GM23338 (cell line): ENCODE measurements around the gene TCTN3. TPM values are rescaled to one million over a fixed set of nuclear protein-coding genes. Genes with fewer than 3 reads are reported as not detected.

Source experiments
- ATAC-seq: fragments of 200-7000 bp; cut with Tn5 transposase; 3 replicates; pipeline ENCODE4 v1.9.1; 2020
- DNase-seq: peaks from one replicate; pipeline ENCODE4 v3.0.0-alpha.2; 2015; ENCODE audit warnings: low spot score
- H2AFZ ChIP-seq: fragments of 200-600 bp; sonication (generic); 2 replicates; pipeline ENCODE4 v1.8.0; 2016; ENCODE audit warnings: antibody characterized with exemption, mild to moderate bottlenecking, moderate library complexity
- H3F3A ChIP-seq: fragments of 200-600 bp; sonication (generic); replicated peaks from 2 replicates; pipeline ENCODE4 v1.8.0; 2017; ENCODE audit warnings: antibody characterized with exemption, mixed run types, low read depth
- H3K27ac ChIP-seq: fragments of 200-600 bp; sonication (generic); 2 replicates; pipeline ENCODE4 v1.6.1; 2016; ENCODE audit warnings: low read depth
- H3K27me3 ChIP-seq: fragments of 200-600 bp; sonication (generic); 2 replicates; pipeline ENCODE4 v1.8.0; 2016; ENCODE audit warnings: mild to moderate bottlenecking, mixed run types, moderate library complexity; ENCODE audit not compliant: insufficient read depth
- H3K36me3 ChIP-seq: fragments of 200-600 bp; sonication (generic); 2 replicates; pipeline ENCODE4 v1.8.0; 2016; ENCODE audit warnings: mild to moderate bottlenecking; ENCODE audit not compliant: insufficient read depth
- H3K4me1 ChIP-seq: fragments of 200-600 bp; sonication (generic); 2 replicates; pipeline ENCODE4 v1.8.0; 2016; ENCODE audit warnings: mild to moderate bottlenecking, moderate library complexity; ENCODE audit not compliant: insufficient read depth
- H3K4me2 ChIP-seq: fragments of 200-600 bp; sonication (generic); 2 replicates; pipeline ENCODE4 v1.7.1; 2017; ENCODE audit warnings: mixed run types
- H3K4me3 ChIP-seq: fragments of 200-600 bp; sonication (generic); 2 replicates; pipeline ENCODE4 v1.6.1; 2016; ENCODE audit warnings: mixed run types
- H3K79me2 ChIP-seq: fragments of 200-600 bp; sonication (generic); replicated peaks from 2 replicates; pipeline ENCODE4 v1.8.0; 2017; ENCODE audit warnings: mild to moderate bottlenecking; ENCODE audit not compliant: insufficient read depth
- H3K9me2 ChIP-seq: fragments of 200-600 bp; sonication (generic); 2 replicates; pipeline ENCODE4 v1.8.0; 2017; ENCODE audit not compliant: insufficient read depth
- H4K20me1 ChIP-seq: fragments of 200-600 bp; sonication (generic); replicated peaks from 2 replicates; pipeline ENCODE4 v1.8.0; 2017; ENCODE audit warnings: mild to moderate bottlenecking; ENCODE audit not compliant: insufficient read depth
- H3K27ac Mint-ChIP-seq: 2 replicates; pipeline ENCODE4 v1.8.0; 2020; ENCODE audit warnings: inconsistent platforms, mild to moderate bottlenecking, moderate library complexity, mixed read lengths
- H3K27me3 Mint-ChIP-seq: 3 replicates; pipeline ENCODE4 v1.8.0; 2022; ENCODE audit warnings: low read depth, mild to moderate bottlenecking, moderate library complexity, mixed read lengths, inconsistent platforms; ENCODE audit not compliant: insufficient read depth, poor library complexity
- H3K36me3 Mint-ChIP-seq: 3 replicates; pipeline ENCODE4 v1.8.0; 2021; ENCODE audit warnings: low read depth, mild to moderate bottlenecking, inconsistent platforms, moderate library complexity, mixed read lengths
- H3K4me1 Mint-ChIP-seq: 3 replicates; pipeline ENCODE4 v1.8.0; 2020; ENCODE audit warnings: mild to moderate bottlenecking, inconsistent platforms, mixed read lengths
- H3K4me3 Mint-ChIP-seq: 3 replicates; pipeline ENCODE4 v1.8.0; 2021; ENCODE audit warnings: moderate library complexity, mild to moderate bottlenecking, inconsistent platforms, mixed read lengths
- H3K9me3 Mint-ChIP-seq: 3 replicates; pipeline ENCODE4 v1.8.0; 2020; ENCODE audit warnings: moderate library complexity, mild to moderate bottlenecking, inconsistent platforms, mixed read lengths
- CREB1 ChIP-seq: fragments of 250-450 bp; sonication (Bioruptor Pico); IDR thresholded peaks from 2 replicates; pipeline ENCODE4 v1.5.0; 2020; ENCODE audit warnings: low read depth, mild to moderate bottlenecking, moderate library complexity
- CTCF ChIP-seq, 2 experiments: fragments of 200-600 bp in 1 of 2; sonication (generic) in 1 of 2; conservative IDR thresholded peaks; 2 replicates each; pipeline versions ENCODE4 v1.5.1 to v1.6.1; 2016 to 2017; ENCODE audit warnings: antibody characterized with exemption in 2 of 2, low read depth in 2 of 2, mild to moderate bottlenecking in 2 of 2, moderate library complexity in 1 of 2
- ETS1 ChIP-seq: IDR thresholded peaks from 2 replicates; pipeline ENCODE4 v1.6.1; 2016; ENCODE audit warnings: antibody characterized with exemption
- EZH2 ChIP-seq: fragments of 200-600 bp; sonication (generic); IDR thresholded peaks from one replicate; pipeline ENCODE4 v1.8.0; 2017; ENCODE audit warnings: antibody characterized with exemption, mild to moderate bottlenecking, low read depth; ENCODE audit not compliant: unreplicated experiment
- EZH2phosphoT487 ChIP-seq: fragments of 200-600 bp; sonication (generic); IDR thresholded peaks from one replicate; pipeline ENCODE4 v1.8.1; 2018; ENCODE audit warnings: antibody characterized with exemption; ENCODE audit not compliant: unreplicated experiment
- JUNB ChIP-seq: IDR thresholded peaks from one replicate; pipeline ENCODE4 v1.6.1; 2016; ENCODE audit warnings: antibody characterized with exemption; ENCODE audit not compliant: unreplicated experiment
- NANOG ChIP-seq: IDR thresholded peaks from 2 replicates; pipeline ENCODE4 v1.6.1; 2016; ENCODE audit warnings: antibody characterized with exemption, borderline replicate concordance
- POLR2AphosphoS5 ChIP-seq: IDR thresholded peaks from 2 replicates; pipeline ENCODE4 v1.6.1; 2016; ENCODE audit warnings: antibody characterized with exemption, low read depth
- REST ChIP-seq: IDR thresholded peaks from one replicate; pipeline ENCODE4 v1.6.1; 2018; ENCODE audit warnings: antibody characterized with exemption; ENCODE audit not compliant: unreplicated experiment
- ZNF114 ChIP-seq: fragments of 250-450 bp; sonication (Bioruptor Pico); IDR thresholded peaks from 2 replicates; pipeline ENCODE4 v1.5.0; 2020; ENCODE audit warnings: mild to moderate bottlenecking, moderate library complexity
- ZNF462 ChIP-seq: fragments of 250-450 bp; sonication (Bioruptor Pico); IDR thresholded peaks from 2 replicates; pipeline ENCODE4 v1.5.0; 2020; ENCODE audit warnings: mild to moderate bottlenecking, moderate library complexity
- polyA plus RNA-seq: library from polyadenylated mRNA; unstranded; fragments of >200 nt; fragmentation: Nextera tagmentation; extraction: Ambion mirVana; gene quantifications from 2 replicates; pipeline ENCODE4 v1.2.1, GENCODE V29; 2016
- total RNA-seq: library from RNA; depleted of rRNA; stranded (reverse); fragments of >200 nt; shearing (Covaris generic); gene quantifications from 2 replicates; pipeline ENCODE4 v1.2.3, GENCODE V29; 2014

TCTN3 gene
- total and polyA plus RNA-seq, 2 experiments from 2014 or later = 29.7 to 32.4 TPM

GRCh38 chr10:95657250-95657649, 36.5 kb downstream of the TCTN3 start:
- H3K9me2 ChIP-seq = no peaks in the 10 kb centered on the region
- no peak overlapping the region for H3K27ac ChIP-seq
- H3F3A ChIP-seq = no peaks in the 10 kb centered on the region; the same call in 1 of the 2 replicates
- no peak for TF ChIP-seq EZH2phosphoT487
- no peak for TF ChIP-seq ZNF462 (CRISPR knock-in tag)
- no peak for TF ChIP-seq EZH2
- TF ChIP-seq POLR2AphosphoS5 = no peak
- TF ChIP-seq CTCF (conservative IDR thresholded peaks at IDR 0.05; ENCODE audit: low read depth in 2 of 2) = no peak
- no peak for TF ChIP-seq NANOG
- TF ChIP-seq CREB1 (CRISPR knock-in tag) = no peak
- TF ChIP-seq ETS1 = no peak
- no peak for TF ChIP-seq ZNF114 (CRISPR knock-in tag)
- no peak for TF ChIP-seq REST
- TF ChIP-seq JUNB = no peak
- H3K4me3 Mint-ChIP-seq = peak overlapping the region; percentile 100
- H3K9me3 Mint-ChIP-seq = no peaks in the 10 kb centered on the region
- peak overlapping the region; percentile 96 for H3K4me2 ChIP-seq
- H3K4me1 ChIP-seq = peaks cover 9% of the 10 kb centered on the region
- peaks cover 10% of the 10 kb centered on the region; the same call in 1 of the 2 replicates for H3K36me3 ChIP-seq
- H3K4me1 Mint-ChIP-seq = peaks cover 12% of the 10 kb centered on the region
- peak overlapping the region; percentile 73 for H2AFZ ChIP-seq
- no peak overlapping the region for H3K27ac Mint-ChIP-seq
- ATAC-seq (no peak), DNase-seq (no peak)
- H4K20me1 ChIP-seq = 0 out of 2 replicates have a peak, but pooled peaks cover 4% of the 10 kb centered on the region
- H3K27me3 Mint-ChIP-seq = peaks cover 4% of the 10 kb centered on the region
- H3K27me3 ChIP-seq = no peaks in the 10 kb centered on the region
- peaks cover 15% of the 10 kb centered on the region for H3K36me3 Mint-ChIP-seq
- peaks cover 37% of the 10 kb centered on the region for H3K79me2 ChIP-seq
- peak overlapping the region; percentile 88 for H3K4me3 ChIP-seq
